22Rv1 (cell line): ENCODE measurements around the gene RLF.

Source experiments
- ZFX ChIP-seq: fragments of 450-650 bp; IDR thresholded peaks from 2 replicates; pipeline ENCODE4 v1.6.1; 2017; ENCODE audit warnings: antibody characterized with exemption, borderline replicate concordance
- TF ChIP-seq, protein P1 (sequence below): fragments of 450-650 bp; IDR thresholded peaks from 2 replicates; pipeline ENCODE4 v1.5.1; 2017; ENCODE audit warnings: mild to moderate bottlenecking

DNA sequence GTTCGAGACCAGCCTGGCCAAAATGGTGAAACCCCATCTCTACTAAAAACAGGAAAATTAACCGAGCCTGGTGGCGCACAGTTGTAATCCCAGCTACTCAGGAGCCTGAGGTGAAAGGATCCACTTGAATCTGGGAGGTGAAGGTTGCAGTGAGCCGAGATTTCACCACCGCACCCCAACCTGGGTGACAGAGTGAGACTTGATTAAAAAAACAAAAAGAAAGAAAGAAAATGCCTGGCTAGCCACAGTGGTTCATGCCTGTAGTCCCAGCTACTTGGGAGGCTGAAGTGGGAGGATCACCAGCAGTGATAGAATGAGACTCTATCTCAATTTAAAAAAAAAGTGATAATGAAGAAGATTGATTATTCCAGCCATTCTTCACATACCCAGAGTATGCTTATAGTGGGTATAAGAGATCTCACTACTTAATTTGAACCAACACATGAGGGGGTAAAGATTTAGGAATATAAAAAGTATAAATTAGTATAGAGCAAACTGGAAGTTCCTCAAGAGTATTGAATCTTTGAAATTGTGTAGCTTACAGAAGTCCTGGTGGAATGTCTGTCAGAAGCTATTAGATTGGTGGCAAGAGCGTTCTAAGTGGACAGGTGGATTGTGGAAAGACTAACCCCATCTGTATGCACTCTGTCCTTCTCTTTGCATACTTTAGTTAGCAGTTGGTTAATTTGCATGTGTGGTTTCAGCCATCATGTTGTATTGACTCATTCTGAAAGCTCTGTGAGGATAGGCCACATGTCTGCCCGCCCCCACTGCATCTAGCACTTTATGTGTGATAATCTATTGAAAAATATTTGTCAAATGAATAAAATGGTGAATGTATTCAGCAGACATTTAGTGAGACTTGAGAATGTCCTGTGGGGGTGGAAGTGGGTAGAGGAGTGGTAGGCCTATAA is 25.0 kb downstream of the RLF start:
- TF ChIP-seq, protein P1, sequence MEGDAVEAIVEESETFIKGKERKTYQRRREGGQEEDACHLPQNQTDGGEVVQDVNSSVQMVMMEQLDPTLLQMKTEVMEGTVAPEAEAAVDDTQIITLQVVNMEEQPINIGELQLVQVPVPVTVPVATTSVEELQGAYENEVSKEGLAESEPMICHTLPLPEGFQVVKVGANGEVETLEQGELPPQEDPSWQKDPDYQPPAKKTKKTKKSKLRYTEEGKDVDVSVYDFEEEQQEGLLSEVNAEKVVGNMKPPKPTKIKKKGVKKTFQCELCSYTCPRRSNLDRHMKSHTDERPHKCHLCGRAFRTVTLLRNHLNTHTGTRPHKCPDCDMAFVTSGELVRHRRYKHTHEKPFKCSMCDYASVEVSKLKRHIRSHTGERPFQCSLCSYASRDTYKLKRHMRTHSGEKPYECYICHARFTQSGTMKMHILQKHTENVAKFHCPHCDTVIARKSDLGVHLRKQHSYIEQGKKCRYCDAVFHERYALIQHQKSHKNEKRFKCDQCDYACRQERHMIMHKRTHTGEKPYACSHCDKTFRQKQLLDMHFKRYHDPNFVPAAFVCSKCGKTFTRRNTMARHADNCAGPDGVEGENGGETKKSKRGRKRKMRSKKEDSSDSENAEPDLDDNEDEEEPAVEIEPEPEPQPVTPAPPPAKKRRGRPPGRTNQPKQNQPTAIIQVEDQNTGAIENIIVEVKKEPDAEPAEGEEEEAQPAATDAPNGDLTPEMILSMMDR = no peak
- no peak for TF ChIP-seq ZFX
